Kidney (tissue), 14 donors: ENCODE data around the gene ADCK2. TPM values are rescaled to one million over a fixed set of nuclear protein-coding genes. Genes with fewer than 3 reads are reported as not detected.
A peak's percentile ranks its signal among the peaks of the same experiment; 100 is the strongest.

Experiments
- DNase-seq, 5 donors: peaks; one replicate each; pipeline ENCODE4 v3.0.0-alpha.2; 2013 to 2020
- FAIRE-seq: peaks from 2 replicates; lab custom pipeline; 2012; peaks lifted over from hg19 to GRCh38; lab: Jason Lieb, UNC
- H3K27ac ChIP-seq, 2 donors: one replicate each; pipeline ENCODE4 v1.7.0; 2013; ENCODE audit warnings: low read depth in 2 of 2, low read length in 2 of 2, inconsistent platforms in 1 of 2
- H3K27me3 ChIP-seq: one replicate; pipeline ENCODE4 v1.7.1; 2013; ENCODE audit warnings: low read length, inconsistent platforms; ENCODE audit not compliant: control insufficient read depth, insufficient read depth
- H3K36me3 ChIP-seq, 3 donors: one replicate each; pipeline versions ENCODE4 v1.7.0 to v1.7.1; 2013; ENCODE audit warnings: low read length in 3 of 3, control low read depth in 1 of 3, inconsistent platforms in 1 of 3; ENCODE audit not compliant: insufficient read depth in 3 of 3, control insufficient read depth in 2 of 3
- H3K4me1 ChIP-seq, 3 donors: one replicate each; pipeline versions ENCODE4 v1.7.0 to v1.7.1; 2013; ENCODE audit warnings: low read length in 3 of 3, inconsistent platforms in 1 of 3, low read depth in 1 of 3; ENCODE audit not compliant: control insufficient read depth in 2 of 3, insufficient read depth in 2 of 3
- H3K4me3 ChIP-seq, 3 donors: one replicate each; pipeline versions ENCODE4 v1.7.0 to v1.8.1; 2013; ENCODE audit warnings: low read length in 3 of 3, control low read depth in 1 of 3, inconsistent platforms in 1 of 3
- H3K9ac ChIP-seq, 3 donors: one replicate each; pipeline versions ENCODE4 v1.7.0 to v1.7.1; 2013; ENCODE audit warnings: low read length in 3 of 3, control low read depth in 1 of 3, inconsistent platforms in 1 of 3
- H3K9me3 ChIP-seq, 3 donors: one replicate each; pipeline versions ENCODE4 v1.7.0 to v1.7.1; 2013; ENCODE audit warnings: low read length in 3 of 3, control low read depth in 1 of 3, inconsistent platforms in 1 of 3; ENCODE audit not compliant: control insufficient read depth in 2 of 3, insufficient read depth in 1 of 3
- CTCF ChIP-seq: IDR thresholded peaks from 3 replicates; pipeline ENCODE4 v1.5.1; 2012; ENCODE audit warnings: mild to moderate bottlenecking, moderate library complexity, borderline replicate concordance; ENCODE audit not compliant: insufficient read depth; ENCODE audit errors: extremely low read depth
- intact Hi-C: fragments of 100-400 bp; cut with DNase I; formaldehyde crosslinking; loops from one replicate; pipeline ENCODE4 v1.11.1; 2022
- polyA plus RNA-seq: library from polyadenylated mRNA; stranded (reverse); fragments of 350-450 nt; fragmentation: Illumina TruSeq; extraction: RNeasy Lipid Tissue Mini Kit (QIAGEN cat#74804); gene quantifications from one replicate; pipeline ENCODE4 v1.2.3, GENCODE V29; 2014; ENCODE audit warnings: low read depth, low replicate concordance; ENCODE audit not compliant: insufficient read depth
- total RNA-seq: library from RNA; stranded (reverse); fragmentation: NEBNext Ultra II Directional; extraction: Animal tissue kit (Norgen Biotek cat#: 25700); gene quantifications from one replicate; pipeline ENCODE4 v1.2.1, GENCODE V29; 2021
- donor health status: control.
- donor health status: control.
- donor health status: control.
- donor health status: control.
- donor health status: control.
- donor health status: DM: yes; HTN: yes; CAD: no.
- donor health status: Normal renal cell carcinoma (clear cell type).

Gene ADCK2
- total and polyA plus RNA-seq, 2 donors from 2014 or later: 18.7 to 18.8 TPM

GRCh38 chr7:140714331-140715040 is 41.7 kb downstream of the ADCK2 start:
- H3K9me3 ChIP-seq: no peaks in the 10 kb centered on the region
- H3K4me1 ChIP-seq: peaks cover 0 to 2% (median 0%) of the 10 kb centered on the region in 3 donors
- H3K27ac ChIP-seq: no peak overlapping the region
- H3K27me3 ChIP-seq: no peaks in the 10 kb centered on the region
- no peak for TF ChIP-seq CTCF
- FAIRE-seq (no peak), DNase-seq (no peak)
- intact Hi-C loops: no loop called here
- no peaks in the 10 kb centered on the region for H3K36me3 ChIP-seq
- no peak overlapping the region for H3K4me3 ChIP-seq
- H3K9ac ChIP-seq: no peak overlapping the region

GRCh38 chr7:140719721-140720120 is 47.0 kb downstream of the ADCK2 start:
- no peak for TF ChIP-seq CTCF
- H3K9ac ChIP-seq: no peak overlapping the region
- intact Hi-C loops: no loop called here
- FAIRE-seq (no peak), DNase-seq (peak in 2 of 5 donors; percentile 43 to 55)
- H3K27me3 ChIP-seq: no peaks in the 10 kb centered on the region
- H3K9me3 ChIP-seq: no peaks in the 10 kb centered on the region
- peaks cover 2 to 5% (median 4%) of the 10 kb centered on the region in 3 donors for H3K4me1 ChIP-seq
- no peak overlapping the region for H3K27ac ChIP-seq
- no peaks in the 10 kb centered on the region for H3K36me3 ChIP-seq
- peak overlapping the region in 1 of 3 donors; percentile 17 for H3K4me3 ChIP-seq

GRCh38 chr7:140722254-140722653 is 49.5 kb downstream of the ADCK2 start:
- DNase-seq: peak in 2 of 5 donors; percentile 35 to 38
- peaks cover 0 to 2% (median 2%) of the 10 kb centered on the region in 3 donors for H3K36me3 ChIP-seq
- FAIRE-seq: no peak
- no peak overlapping the region for H3K9ac ChIP-seq
- no peaks in the 10 kb centered on the region for H3K27me3 ChIP-seq
- no peak overlapping the region for H3K4me3 ChIP-seq
- peaks cover 2 to 5% (median 4%) of the 10 kb centered on the region in 3 donors for H3K4me1 ChIP-seq
- TF ChIP-seq CTCF: no peak
- intact Hi-C loops: no loop called here
- no peaks in the 10 kb centered on the region for H3K9me3 ChIP-seq
- H3K27ac ChIP-seq: no peak overlapping the region
